AG04450 (cell line): ENCODE results near the gene TSR3. TPM values are rescaled to one million over a fixed set of nuclear protein-coding genes. Genes with fewer than 3 reads are reported as not detected.

Experiments
- CTCF ChIA-PET: fragments of 300-600, 350-600 bp; formaldehyde crosslinking; extraction: SDS; loops from one replicate; lab custom pipeline; 2022; ENCODE audit warnings: antibody characterized with exemption, inconsistent platforms; lab: Charles Lee
- POLR2A ChIA-PET: fragments of 350-600 bp; formaldehyde crosslinking; extraction: SDS; loops from one replicate; lab custom pipeline; 2021; ENCODE audit warnings: antibody characterized with exemption, inconsistent platforms; lab: Yijun Ruan, JAX
- DNase-seq: peaks from one replicate; pipeline ENCODE4 v3.0.0-alpha.2; 2011; ENCODE audit warnings: low read depth, low spot score
- H3K27ac ChIP-seq: one replicate; pipeline ENCODE4 v1.5.1; 2012; ENCODE audit warnings: low read depth, low read length, control low read depth
- H3K27me3 ChIP-seq: one replicate; pipeline ENCODE4 v1.6.0; 2012; ENCODE audit warnings: low read length; ENCODE audit not compliant: control insufficient read depth, insufficient read depth
- H3K4me3 ChIP-seq: 2 replicates; pipeline ENCODE4 v1.5.1; 2011; ENCODE audit warnings: mild to moderate bottlenecking, low read depth, low read length, control low read depth
- H3K9me3 ChIP-seq: 2 replicates; pipeline ENCODE4 v1.5.1; 2012; ENCODE audit warnings: low read length; ENCODE audit not compliant: control insufficient read depth, insufficient read depth
- CTCF ChIP-seq: IDR thresholded peaks from 2 replicates; pipeline ENCODE4 v1.5.1; 2011; ENCODE audit warnings: low read depth, low read length, control low read depth, inconsistent platforms
- polyA plus RNA-seq: library from polyadenylated mRNA; depleted of rRNA; stranded (reverse); fragments of >200 nt; gene quantifications from 2 replicates; pipeline ENCODE4 v1.2.3, GENCODE V29; 2011

TSR3 gene
- polyA plus RNA-seq, 1 experiment = 34.4 TPM

- no peak overlapping the region for H3K4me3 ChIP-seq
- H3K27me3 ChIP-seq = no peaks in the 10 kb centered on the region
- no peak for DNase-seq
- H3K9me3 ChIP-seq = no peaks in the 10 kb centered on the region
- ChIA-PET POLR2A (no interaction called here), CTCF (interaction anchor here (0.5 to 1.4 kb wide), 4 partner anchors 9 to 1123 kb away, joined by 3 to 10 read pairs (median 4); no protein-coding TSS in a partner anchor)
- no peak for TF ChIP-seq CTCF
- no peak overlapping the region for H3K27ac ChIP-seq
These were observed 11.1 kb upstream of the TSR3 start for GRCh38 chr16:1362807-1363206.

GRCh38 chr16:1361685-1362360 lies 10.1 kb upstream of the TSR3 start:
- H3K4me3 ChIP-seq = no peak overlapping the region
- no peak for DNase-seq
- no peaks in the 10 kb centered on the region for H3K9me3 ChIP-seq
- H3K27ac ChIP-seq = no peak overlapping the region
- TF ChIP-seq CTCF = no peak
- no peaks in the 10 kb centered on the region for H3K27me3 ChIP-seq
- POLR2A ChIA-PET = no interaction called here
- CTCF ChIA-PET = interaction anchor here (1.4 kb wide), 1 partner anchor 18 kb away, joined by 10 read pairs; no protein-coding TSS in a partner anchor

DNA sequence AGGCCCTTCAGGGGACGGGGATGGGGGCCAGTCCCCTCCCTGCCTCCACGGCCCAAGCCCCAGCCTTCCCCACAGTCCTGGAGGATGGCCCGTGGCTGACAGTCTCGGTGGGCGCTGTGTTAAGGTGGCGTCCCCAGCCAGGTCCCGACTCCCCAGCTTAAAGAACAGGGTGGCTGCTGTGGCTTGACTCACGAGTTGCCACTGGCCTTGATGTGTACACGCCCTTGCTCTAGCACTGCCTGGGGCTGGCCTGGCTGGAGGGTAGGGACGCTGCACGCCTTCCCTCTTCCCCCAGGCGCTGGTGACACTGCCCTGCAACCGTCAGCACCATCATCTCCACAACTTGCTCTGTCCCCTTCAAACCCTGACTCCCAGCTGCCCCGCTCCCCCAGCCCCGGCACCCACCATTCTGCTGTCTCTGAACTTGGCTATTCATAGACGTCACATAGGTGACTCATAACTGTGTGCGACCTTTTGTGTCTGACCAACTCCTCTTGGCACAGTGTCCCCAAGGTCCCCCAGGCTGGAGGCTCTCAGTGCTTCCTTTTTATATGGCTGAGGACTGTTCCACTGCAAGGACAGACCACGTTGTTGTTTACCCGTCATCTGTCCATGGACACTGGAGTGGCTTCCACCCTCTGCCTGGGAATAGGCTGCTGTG lies 6.4 kb upstream of the TSR3 start:
- Histone ChIP-seq H3K27me3 (no peaks in the 10 kb centered on the region), H3K9me3 (no peaks in the 10 kb centered on the region; the same call in 1 of the 2 replicates), H3K4me3 (no peak overlapping the region), H3K27ac (no peak overlapping the region)
- ChIA-PET POLR2A (no interaction called here), CTCF (no interaction called here)
- no peak for TF ChIP-seq CTCF
- no peak for DNase-seq

DNA sequence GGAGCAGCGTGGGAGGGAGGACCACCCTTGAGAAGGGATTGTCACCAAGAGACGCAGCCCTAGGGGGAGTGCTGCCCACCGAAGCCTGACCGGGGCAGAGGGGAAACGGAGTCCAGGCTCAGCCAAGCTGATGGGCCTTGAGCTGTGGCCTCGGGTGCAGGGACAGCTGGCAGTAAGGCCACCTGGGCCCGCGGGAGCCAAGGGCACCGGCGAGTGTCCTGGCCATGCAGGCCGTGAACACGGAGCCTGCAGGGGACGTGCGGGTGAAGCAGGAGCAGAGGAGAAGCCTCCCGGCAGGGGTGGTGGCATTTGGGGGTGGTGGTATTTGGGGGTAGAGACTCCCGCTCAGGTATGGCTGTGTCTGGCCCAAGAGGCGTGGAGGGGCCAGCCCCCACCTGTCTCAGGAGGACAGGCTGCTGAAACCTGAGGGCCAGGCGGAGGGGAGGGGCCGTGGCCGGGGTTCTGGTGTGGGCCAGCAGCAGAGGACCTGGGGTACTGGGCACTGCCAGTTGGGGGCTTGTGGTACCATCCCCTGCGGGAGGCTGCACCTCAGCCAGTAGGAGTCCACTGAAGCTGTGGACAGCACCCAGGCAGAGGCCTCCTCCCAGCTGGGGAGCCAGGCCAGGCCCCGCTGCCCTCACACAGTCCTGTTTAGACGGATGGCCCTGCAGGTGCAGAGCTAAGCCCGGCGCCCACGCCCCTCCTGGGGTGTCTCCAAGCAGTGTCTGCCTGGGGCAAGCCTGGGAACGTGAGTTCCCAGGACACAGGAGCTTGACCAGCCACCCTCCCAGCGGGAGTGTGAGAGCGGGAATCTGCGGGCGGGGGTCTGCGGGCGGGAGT lies 4.6 kb upstream of the TSR3 start:
- Histone ChIP-seq H3K4me3 (no peak overlapping the region), H3K27ac (no peak overlapping the region), H3K9me3 (peaks cover 3% of the 10 kb centered on the region; the same call in 1 of the 2 replicates), H3K27me3 (no peaks in the 10 kb centered on the region)
- DNase-seq = no peak
- no peak for TF ChIP-seq CTCF
- POLR2A ChIA-PET = no interaction called here
- CTCF ChIA-PET = no interaction called here
